Measurements from ENCODE around the gene PRR30. TPM values are rescaled to one million over a fixed set of nuclear protein-coding genes. Genes with fewer than 3 reads are reported as not detected.

Gene PRR30
- total and polyA plus RNA-seq, 2 of the 4 experiments (the other 2 are of a cell fraction): not detected

DNA sequence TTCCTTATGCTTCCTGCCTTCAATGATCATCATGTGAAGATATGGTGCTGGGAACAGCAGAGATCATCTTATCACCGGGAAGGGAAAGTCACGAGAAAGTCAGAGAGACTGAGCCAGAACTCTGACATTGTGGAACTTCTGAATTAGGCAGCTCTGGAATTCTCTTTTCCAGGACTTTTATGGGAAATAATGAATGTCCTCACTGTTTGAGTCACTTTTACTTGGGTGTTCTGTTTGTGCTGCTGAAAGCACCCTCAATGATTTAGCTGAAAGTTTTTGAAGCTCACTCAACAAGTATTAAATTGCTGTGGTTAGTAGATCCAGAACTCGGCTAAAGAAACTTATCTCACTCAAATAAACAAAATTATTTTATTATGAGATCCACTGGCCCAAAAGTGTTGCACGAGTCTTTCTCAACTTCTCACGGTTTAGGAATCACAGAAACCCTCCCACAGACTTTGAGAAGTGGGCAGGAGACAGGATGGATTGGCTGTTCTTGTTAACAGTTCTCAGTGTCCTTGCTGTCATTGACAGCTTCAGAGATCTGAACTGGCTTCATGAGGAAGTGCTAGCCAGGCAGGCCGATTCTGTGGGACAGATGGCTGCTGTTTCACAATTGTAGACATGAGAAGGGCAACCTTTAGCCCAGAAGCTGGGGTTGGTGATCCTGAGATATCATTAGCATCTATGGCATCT, 46.3 kb upstream of the PRR30 start:
- POLR2A ChIA-PET (ENCODE audit: unreplicated experiment): no interaction called here
- Histone ChIP-seq H3K18ac (ENCODE audit: low read depth, low read length) (peak overlapping the region; percentile 93; the same call in 1 of the 2 replicates), H3K9ac (ENCODE audit: low read depth, low read length) (no peak overlapping the region), H2BK120ac (ENCODE audit: low read depth, low read length) (peak overlapping the region; percentile 36; the same call in 1 of the 2 replicates), H3K4ac (ENCODE audit: low read depth, low read length) (peak overlapping the region; percentile 33; the same call in 1 of the 2 replicates), H3K14ac (replicated peaks; ENCODE audit: low read depth, low read length) (no peak overlapping the region), H2BK20ac (ENCODE audit: low read depth, low read length) (peak overlapping the region; percentile 17; the same call in 1 of the 2 replicates), H3K9me1 (ENCODE audit: insufficient read depth, low read length) (peaks cover 7% of the 10 kb centered on the region; the same call in 1 of the 2 replicates), H3K4me3 (ENCODE audit: insufficient read depth, low read depth, low read length) (no peak overlapping the region), H4K91ac (ENCODE audit: insufficient read depth, low read depth, low read length) (no peak overlapping the region), H2AK9ac (replicated peaks; ENCODE audit: low read depth, low read length, poor library complexity) (no peak overlapping the region), H3K36me3 (ENCODE audit: control insufficient read depth, insufficient read depth, low read length) (no peaks in the 10 kb centered on the region), H3K4me1 (ENCODE audit: control insufficient read depth, insufficient read depth, low read length) (peaks cover 18% of the 10 kb centered on the region), H3K27ac (ENCODE audit: insufficient read depth, low read length) (peak overlapping the region; percentile 86; the same call in 1 of the 2 replicates), H3K56ac (ENCODE audit: extremely low read depth, insufficient read depth, low read length) (no peak overlapping the region), H2AFZ (replicated peaks; ENCODE audit: low read length, poor library complexity) (peak overlapping the region; percentile 74), H4K5ac (ENCODE audit: low read depth, low read length) (peak overlapping the region; percentile 18; the same call in 1 of the 2 replicates), H3K4me2 (ENCODE audit: low read depth, low read length) (peak overlapping the region; percentile 57), H4K8ac (ENCODE audit: low read depth in 2 of 2, low read length in 2 of 2) (peak overlapping the region; percentile 21 to 39; a peak in 1 of 4 replicates), H3K23ac (ENCODE audit: low read depth, low read length) (0 out of 2 replicates have a peak overlapping the region, but pooled peaks have one; percentile 2), H3K9me3 (ENCODE audit: control insufficient read depth, insufficient read depth, low read length) (peaks cover 2% of the 10 kb centered on the region; the same call in 1 of the 2 replicates), H2BK15ac (ENCODE audit: low read depth, low read length) (no peak overlapping the region), H2AK5ac (ENCODE audit: low read depth, low read length) (peak overlapping the region; percentile 13; the same call in 1 of the 2 replicates), H2BK5ac (ENCODE audit: low read depth, low read length, poor library complexity, severe bottlenecking) (peak overlapping the region; percentile 40), H3K79me1 (ENCODE audit: low read depth in 1 of 2, low read length in 2 of 2) (no peaks in the 10 kb centered on the region), H3K27me3 (ENCODE audit: control insufficient read depth, insufficient read depth, low read length) (peaks cover 18% of the 10 kb centered on the region), H4K20me1 (ENCODE audit: insufficient read depth, low read length) (no peaks in the 10 kb centered on the region)
- intact Hi-C loops (cut with micrococcal nuclease): loop anchor here (5.0 kb wide), 1 partner anchor 223 kb away; no protein-coding TSS in a partner anchor
- in situ Hi-C loops (cut with MboI; ENCODE audit: low sequenced_read_pairs): no loop called here
- dilution Hi-C loops (cut with HindIII; ENCODE audit: low sequenced_read_pairs, unreplicated experiment): no loop called here
- WGBS, 2 experiments (ENCODE audit: extremely low coverage in 2 of 2, insufficient read length in 1 of 2): no CpG with 5 or more reads among the region's 6 CpGs
- DNase-seq (peak; percentile 80), ATAC-seq (ENCODE audit: low read depth) (peak; percentile 67)
- no TSS peak for BruUV-seq (replicated peaks)
- CTCF ChIA-PET: interaction anchor here (1.4 kb wide), 1 partner anchor 52 kb away, joined by 5 read pairs; the partner anchor contains the start of gene PREB
- TF ChIP-seq BHLHE40 (IDR thresholded peaks at IDR 0.05; ENCODE audit: low read depth, low read length) (peak; percentile 94), CHD1 (IDR thresholded peaks at IDR 0.05; ENCODE audit: low read depth, low read length) (no peak), CEBPB (IDR thresholded peaks at IDR 0.05; ENCODE audit: low read depth, low read length) (peak; percentile 70), POLR2A (IDR thresholded peaks at IDR 0.05; ENCODE audit: low read depth, low read length) (no peak), MXI1 (IDR thresholded peaks at IDR 0.05; ENCODE audit: borderline replicate concordance, low read depth, low read length) (no peak)

Data from IMR-90 (cell line).